Midbrain (tissue), 1 donor: ENCODE results near the gene ULK4.
"Not testable (repeated sequence)": the region's sequence is repeated elsewhere in the genome, so short reads cannot be mapped to it uniquely, and the experiment has no call there.

Source experiments
- DNase-seq: peaks from one replicate; lab custom pipeline; 2025; lab: John Stamatoyannopoulos, UW

Gene ULK4

DNA sequence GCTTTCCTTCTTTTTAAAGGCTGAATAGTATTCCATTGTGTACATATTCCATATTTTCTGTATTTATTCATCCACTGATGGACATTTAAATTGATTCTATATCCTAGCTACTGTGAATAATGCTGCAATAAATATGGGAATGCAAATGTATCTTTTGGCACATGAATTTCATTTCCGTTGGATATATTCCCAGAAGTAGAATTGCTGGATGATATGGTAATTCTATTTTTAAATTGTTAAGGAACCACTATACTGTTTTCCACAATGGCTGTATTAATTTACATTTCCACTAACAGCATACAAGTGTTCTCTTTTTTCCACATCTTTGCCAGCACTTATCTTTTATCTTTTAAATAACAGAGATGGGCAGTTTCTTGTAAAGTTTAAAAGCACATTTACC lies 459.9 kb downstream of the ULK4 start:
- no peak for DNase-seq

DNA sequence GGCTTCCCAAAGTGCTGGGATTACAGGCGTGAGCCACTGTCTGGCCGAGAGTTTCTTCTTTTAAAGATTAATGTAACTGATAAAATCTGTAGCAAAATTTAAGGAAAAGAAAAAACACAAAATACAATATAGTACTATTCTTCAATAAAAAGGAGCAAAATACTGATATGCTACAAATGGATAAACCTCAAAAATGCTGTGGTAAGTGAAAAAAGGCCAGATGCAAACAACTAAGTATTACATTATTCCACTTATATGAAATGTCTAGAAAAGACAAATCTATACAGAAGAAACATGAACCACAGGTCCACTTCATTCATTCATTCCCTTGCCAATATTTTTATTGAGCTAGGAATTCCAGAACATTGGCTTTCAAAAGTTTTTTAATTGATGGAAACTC lies 463.1 kb downstream of the ULK4 start:
- DNase-seq: no peak

GRCh38 chr3:41490360-41490759 lies 471.5 kb downstream of the ULK4 start:
- no peak for DNase-seq

GRCh38 chr3:41489231-41489630 lies 472.7 kb downstream of the ULK4 start:
- DNase-seq: no peak

- no peak for DNase-seq
Observed at GRCh38 chr3:41488501-41488900, 473.4 kb downstream of the ULK4 start.

DNA sequence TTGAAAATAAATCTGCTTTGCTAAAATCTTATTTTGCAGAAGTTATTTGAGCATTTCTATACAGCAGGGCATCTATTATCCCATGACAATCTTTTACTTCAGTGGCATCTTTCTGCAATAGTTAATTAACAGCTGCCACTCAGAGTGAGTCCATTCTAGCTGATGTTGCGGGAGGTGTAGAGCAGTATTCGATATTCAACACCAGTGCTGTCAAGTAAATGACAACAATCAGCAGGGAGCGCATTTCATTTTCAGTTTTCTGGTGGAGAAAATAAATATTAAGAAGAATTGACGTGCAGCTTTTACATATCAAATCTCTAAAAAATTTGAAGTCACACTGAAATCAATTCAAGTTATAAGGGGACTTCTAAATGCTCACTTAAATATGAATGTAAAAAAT lies 476.4 kb downstream of the ULK4 start:
- no peak for DNase-seq

- DNase-seq: no peak
Observed at GRCh38 chr3:41482134-41482533, 479.8 kb downstream of the ULK4 start.

- no peak for DNase-seq
Observed at GRCh38 chr3:41478278-41478677, 483.6 kb downstream of the ULK4 start.

- no peak for DNase-seq
Observed at GRCh38 chr3:41477399-41478014, 484.4 kb downstream of the ULK4 start.

DNA sequence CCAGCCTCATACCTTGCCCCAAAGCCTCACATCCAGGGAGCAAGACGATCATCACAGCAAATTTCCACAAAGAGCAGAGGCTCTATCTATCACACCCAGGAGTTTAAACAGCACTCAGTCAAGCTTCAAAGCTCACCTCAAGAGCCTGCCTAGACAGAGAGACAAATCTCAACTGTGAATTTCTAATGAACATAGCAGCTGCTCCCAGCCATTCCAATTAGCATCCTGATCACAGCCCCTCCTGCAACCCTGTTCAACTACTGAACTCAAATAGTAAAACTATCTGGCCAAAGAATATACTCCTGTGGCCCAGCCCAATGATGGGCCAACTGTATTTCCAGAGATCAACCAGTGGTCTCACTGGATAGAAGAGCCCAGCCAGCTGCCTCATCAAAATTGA lies 492.8 kb downstream of the ULK4 start:
- no peak for DNase-seq

- DNase-seq: no peak
Observed at GRCh38 chr3:41467481-41467880, 494.4 kb downstream of the ULK4 start.

- no peak for DNase-seq
Observed at GRCh38 chr3:41464858-41465257, 497.0 kb downstream of the ULK4 start.

- DNase-seq: no peak
Observed at GRCh38 chr3:41464401-41464800, 497.5 kb downstream of the ULK4 start.

DNA sequence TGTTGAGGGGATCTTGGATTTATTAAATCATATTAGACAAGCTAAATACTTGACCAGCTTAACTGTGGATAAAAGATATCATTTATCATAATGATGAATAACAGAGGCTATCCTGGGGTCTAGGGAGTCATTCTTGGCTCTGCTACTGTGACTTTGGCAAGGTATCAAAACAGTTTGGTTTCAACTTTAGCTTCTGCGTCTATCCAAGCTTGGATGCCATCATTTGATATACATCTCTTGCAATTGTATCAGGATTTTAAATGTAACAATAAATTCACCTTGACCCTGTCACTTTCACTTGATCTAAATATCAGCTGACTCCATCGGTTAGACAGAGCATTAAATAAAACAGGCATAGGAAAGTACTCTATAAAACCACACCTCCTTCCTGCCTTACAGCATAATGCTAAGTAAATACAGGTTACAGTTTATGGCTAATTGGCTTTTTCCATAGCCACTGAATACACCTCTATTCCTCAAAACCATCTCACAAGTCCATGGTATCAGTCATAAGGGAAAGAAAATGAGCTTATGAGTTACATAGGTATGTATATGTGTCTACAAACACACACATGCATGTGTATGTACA lies 499.7 kb downstream of the ULK4 start:
- DNase-seq: no peak

GRCh38 chr3:41460736-41461135 lies 501.2 kb downstream of the ULK4 start:
- no peak for DNase-seq

DNA sequence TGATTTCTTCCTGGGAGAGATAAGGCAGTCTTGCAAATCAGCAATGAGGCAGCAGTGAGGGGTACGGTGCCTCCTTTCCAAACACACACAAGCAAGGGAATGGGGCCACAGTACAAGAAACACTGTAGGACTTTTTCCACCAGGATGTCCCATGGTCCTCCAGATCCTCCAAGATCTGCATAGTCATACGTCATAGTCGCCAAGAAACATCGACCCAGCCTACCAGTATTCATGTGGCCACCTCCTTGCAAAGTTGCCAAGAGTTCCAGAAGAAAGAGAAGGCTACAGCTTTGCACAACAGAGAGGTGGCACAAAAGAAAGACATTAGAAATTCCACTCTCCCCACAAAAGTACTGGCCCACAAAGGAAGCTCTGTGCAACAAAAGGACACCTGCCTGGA lies 504.7 kb downstream of the ULK4 start:
- no peak for DNase-seq

DNA sequence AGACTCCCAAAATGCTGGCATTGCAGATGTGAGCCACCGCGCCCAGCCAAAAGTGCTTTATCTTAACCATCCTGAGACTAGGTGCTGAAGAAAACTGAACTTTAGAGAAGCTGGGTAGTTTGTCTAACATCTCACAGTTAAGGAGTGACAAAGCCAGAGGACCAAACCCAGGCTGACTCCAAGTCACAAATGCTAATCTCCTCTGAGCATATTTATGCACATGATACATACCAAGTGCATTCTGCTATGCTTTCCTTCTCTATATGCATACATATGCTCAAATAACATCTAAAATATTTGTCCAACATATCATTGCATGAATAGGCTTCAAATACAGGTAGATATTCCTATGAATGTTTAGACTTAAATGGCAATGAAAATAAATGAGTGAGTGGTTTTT lies 505.7 kb downstream of the ULK4 start:
- DNase-seq: no peak

DNA sequence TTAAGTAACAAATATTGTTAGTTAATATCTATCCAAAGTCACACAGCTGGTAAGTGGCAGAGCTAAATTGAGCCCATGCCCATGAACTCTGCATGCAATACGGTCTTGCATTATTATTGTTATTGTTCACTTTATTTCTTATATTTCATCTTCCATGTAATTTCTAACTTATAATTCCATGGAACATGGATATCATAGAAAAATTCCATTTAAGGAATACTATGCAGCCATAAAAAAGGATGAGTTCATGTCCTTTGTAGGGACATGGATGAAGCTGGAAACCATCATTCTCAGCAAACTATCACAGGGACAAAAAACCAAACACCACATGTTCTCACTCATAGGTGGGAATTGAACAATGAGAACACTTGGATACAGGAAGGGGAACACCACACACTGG lies 508.3 kb downstream of the ULK4 start:
- not testable (repeated sequence) for DNase-seq

GRCh38 chr3:41450416-41451231 lies 511.3 kb downstream of the ULK4 start:
- no peak for DNase-seq

DNA sequence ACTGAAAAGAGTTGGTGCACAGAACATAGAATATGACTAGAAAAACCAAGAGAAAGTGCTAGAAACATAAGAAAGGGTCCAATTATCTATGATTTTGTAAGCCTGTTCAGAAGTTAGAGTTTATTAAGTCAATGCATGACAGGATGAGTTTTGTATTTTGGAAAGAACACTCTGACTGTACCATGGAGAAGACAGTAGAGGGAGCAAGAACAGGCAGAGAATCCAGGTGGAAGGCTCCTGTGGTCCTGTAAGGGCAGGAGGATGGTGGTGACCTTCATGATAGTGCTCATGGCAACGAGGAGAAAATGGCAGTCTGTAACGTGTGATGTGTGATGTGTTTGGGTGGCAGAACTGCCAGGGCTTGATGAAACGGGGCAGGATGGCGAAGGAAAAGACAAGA lies 513.5 kb downstream of the ULK4 start:
- no peak for DNase-seq

DNA sequence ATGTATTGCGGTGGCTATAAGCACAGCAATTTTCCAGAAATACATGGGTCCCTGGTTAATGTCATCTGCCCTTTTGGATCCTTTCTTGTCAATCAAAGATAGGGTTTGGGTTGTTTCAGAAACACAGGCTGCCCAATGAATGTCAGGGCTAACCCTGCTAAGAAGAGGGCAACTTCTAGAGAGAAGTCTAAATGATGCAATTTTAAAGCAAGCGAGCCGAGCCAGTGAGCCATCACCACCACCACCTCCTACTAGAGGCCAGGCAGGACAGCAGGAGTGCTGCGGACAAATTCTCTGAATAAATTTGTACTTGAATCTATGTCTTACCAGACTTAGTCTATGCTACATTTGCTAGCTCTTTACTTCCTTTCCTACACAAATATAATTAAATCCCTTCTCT lies 514.2 kb downstream of the ULK4 start:
- DNase-seq: no peak

DNA sequence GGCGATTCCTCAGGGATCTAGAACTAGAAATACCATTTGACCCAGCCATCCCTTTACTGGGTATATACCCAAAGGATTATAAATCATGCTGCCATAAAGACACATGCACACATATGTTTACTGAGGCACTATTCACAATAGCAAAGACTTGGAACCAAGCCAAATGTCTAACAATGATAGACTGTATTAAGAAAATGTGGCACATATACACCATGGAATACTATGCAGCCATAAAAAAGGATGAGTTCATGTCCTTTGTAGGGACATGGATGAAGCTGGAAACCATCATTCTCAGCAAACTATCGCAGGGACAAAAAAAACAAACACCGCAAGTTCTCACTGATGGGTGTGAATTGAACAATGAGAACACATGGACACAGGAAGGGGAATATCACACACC lies 515.6 kb downstream of the ULK4 start:
- DNase-seq: not testable (repeated sequence)

DNA sequence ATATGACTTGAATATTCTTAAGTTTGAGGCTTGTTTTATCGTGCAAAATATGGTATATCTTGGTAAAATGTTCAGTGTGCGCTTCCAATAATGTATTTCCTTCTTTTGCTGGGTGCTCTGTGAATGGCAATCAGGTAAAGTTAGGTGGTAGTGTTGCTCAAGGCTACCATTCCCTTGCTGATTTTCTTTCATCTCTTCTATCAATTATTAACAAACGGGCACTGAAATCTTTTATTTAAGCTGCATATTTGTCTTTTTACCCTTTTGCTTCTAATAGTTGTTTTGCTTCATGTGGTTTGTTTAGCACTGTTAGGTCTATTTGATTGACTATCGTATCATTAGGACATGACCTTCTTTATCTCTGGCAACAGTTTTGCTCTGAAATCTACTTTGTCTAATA lies 520.3 kb downstream of the ULK4 start:
- no peak for DNase-seq
